HG03060 (cell line): ENCODE data around the gene HSD11B2.

ENCODE experiments used
- ATAC-seq: cut with Tn5 transposase; IDR thresholded peaks from one replicate; pipeline ENCODE4 v1.9.1; 2021; ENCODE audit warnings: low read depth, moderate number of reproducible peaks; ENCODE audit not compliant: unreplicated experiment

The HSD11B2 gene

GRCh38 chr16:67448580-67448979, 17.7 kb downstream of the HSD11B2 start:
- ATAC-seq = no peak

- no peak for ATAC-seq
Measured at GRCh38 chr16:67449336-67449735, 18.4 kb downstream of the HSD11B2 start.

- ATAC-seq = no peak
Measured at GRCh38 chr16:67449739-67450138, 18.8 kb downstream of the HSD11B2 start.

- no peak for ATAC-seq
Measured at GRCh38 chr16:67451061-67451703, 20.3 kb downstream of the HSD11B2 start.

- ATAC-seq = no peak
Measured at GRCh38 chr16:67451704-67452435, 20.9 kb downstream of the HSD11B2 start.

GRCh38 chr16:67454104-67454503, 23.2 kb downstream of the HSD11B2 start:
- ATAC-seq = no peak

- ATAC-seq = no peak
Measured at GRCh38 chr16:67454852-67455251, 23.9 kb downstream of the HSD11B2 start.

- no peak for ATAC-seq
Measured at GRCh38 chr16:67456391-67457081, 25.6 kb downstream of the HSD11B2 start.

- ATAC-seq = no peak
Measured at GRCh38 chr16:67457611-67458010, 26.7 kb downstream of the HSD11B2 start.

GRCh38 chr16:67458121-67458641, 27.3 kb downstream of the HSD11B2 start:
- no peak for ATAC-seq

GRCh38 chr16:67459066-67459860, 28.3 kb downstream of the HSD11B2 start:
- ATAC-seq = no peak

- ATAC-seq = no peak
Measured at GRCh38 chr16:67459861-67460150, 28.9 kb downstream of the HSD11B2 start.

GRCh38 chr16:67460168-67460567, 29.2 kb downstream of the HSD11B2 start:
- ATAC-seq = no peak

- no peak for ATAC-seq
Measured at GRCh38 chr16:67460961-67461360, 30.0 kb downstream of the HSD11B2 start.

- ATAC-seq = no peak
Measured at GRCh38 chr16:67461600-67462278, 30.8 kb downstream of the HSD11B2 start.

GRCh38 chr16:67462279-67462655, 31.3 kb downstream of the HSD11B2 start:
- ATAC-seq = no peak

- no peak for ATAC-seq
Measured at GRCh38 chr16:67463059-67463458, 32.1 kb downstream of the HSD11B2 start.

GRCh38 chr16:67463691-67464090, 32.8 kb downstream of the HSD11B2 start:
- ATAC-seq = no peak

GRCh38 chr16:67464565-67464964, 33.6 kb downstream of the HSD11B2 start:
- ATAC-seq = no peak

GRCh38 chr16:67466581-67466980, 35.7 kb downstream of the HSD11B2 start:
- no peak for ATAC-seq
